Smooth muscle cell (in vitro differentiated cells): ENCODE data around the gene MEAK7. TPM values are rescaled to one million over a fixed set of nuclear protein-coding genes. Genes with fewer than 3 reads are reported as not detected.

Experiments used
- DNase-seq: peaks from one replicate; lab custom pipeline; 2025; ENCODE audit not compliant: unreplicated experiment; lab: John Stamatoyannopoulos, UW
- H2AFZ ChIP-seq: fragments of 200-600 bp; sonication (generic); 2 replicates; pipeline ENCODE4 v1.6.0; 2016; ENCODE audit warnings: antibody characterized with exemption, low read depth, mild to moderate bottlenecking
- H3F3A ChIP-seq: fragments of 200-600 bp; sonication (generic); 2 replicates; pipeline ENCODE4 v1.6.0; 2017; ENCODE audit warnings: antibody characterized with exemption, low read depth
- H3K27ac ChIP-seq: fragments of 200-600 bp; sonication (generic); 2 replicates; pipeline ENCODE4 v1.5.1; 2016; ENCODE audit warnings: low read depth, mild to moderate bottlenecking
- H3K27me3 ChIP-seq: fragments of 200-600 bp; sonication (generic); 2 replicates; pipeline ENCODE4 v1.6.1; 2016; ENCODE audit warnings: low read depth, mild to moderate bottlenecking
- H3K36me3 ChIP-seq: fragments of 200-600 bp; sonication (generic); 2 replicates; pipeline ENCODE4 v1.5.1; 2016; ENCODE audit warnings: low read depth
- H3K4me1 ChIP-seq: fragments of 200-600 bp; sonication (generic); 2 replicates; pipeline ENCODE4 v1.5.1; 2016; ENCODE audit warnings: low read depth
- H3K4me2 ChIP-seq: fragments of 200-600 bp; sonication (generic); 2 replicates; pipeline ENCODE4 v1.6.0; 2016; ENCODE audit warnings: mild to moderate bottlenecking
- H3K4me3 ChIP-seq: fragments of 200-600 bp; sonication (generic); 2 replicates; pipeline ENCODE4 v1.5.1; 2016; ENCODE audit warnings: mild to moderate bottlenecking
- H3K79me2 ChIP-seq: fragments of 200-600 bp; sonication (generic); 2 replicates; pipeline ENCODE4 v1.6.0; 2016; ENCODE audit warnings: low read depth, mild to moderate bottlenecking
- H3K9ac ChIP-seq: fragments of 200-600 bp; sonication (generic); 2 replicates; pipeline ENCODE4 v1.6.0; 2016; ENCODE audit warnings: low read depth
- H3K9me3 ChIP-seq: fragments of 200-600 bp; sonication (generic); replicated peaks from 2 replicates; pipeline ENCODE4 v1.5.1; 2016; ENCODE audit warnings: low read depth
- H4K20me1 ChIP-seq: fragments of 200-600 bp; sonication (generic); 2 replicates; pipeline ENCODE4 v1.6.0; 2016; ENCODE audit warnings: low read depth
- WGBS: methylation state at CpG from one replicate; pipeline ENCODE4 v1.1.7; 2016; ENCODE audit warnings: low lambda C conversion rate; 5-methylcytosine and 5-hydroxymethylcytosine counted together
- polyA plus RNA-seq: library from polyadenylated mRNA; unstranded; fragments of >200 nt; fragmentation: Nextera tagmentation; extraction: Ambion mirVana; gene quantifications from 2 replicates; pipeline ENCODE4 v1.2.1, GENCODE V29; 2016
- total RNA-seq: library from RNA; depleted of rRNA; stranded (reverse); fragments of >200 nt; gene quantifications from 2 replicates; pipeline ENCODE4 v1.2.3, GENCODE V29; 2014
- TF ChIP-seq, protein P1 (sequence below): fragments of 200-600 bp; sonication (generic); IDR thresholded peaks from 2 replicates; pipeline ENCODE4 v1.5.1; 2017; ENCODE audit warnings: borderline replicate concordance, mild to moderate bottlenecking, antibody characterized with exemption; ENCODE audit not compliant: insufficient read depth, poor library complexity, severe bottlenecking

Gene MEAK7
- total and polyA plus RNA-seq, 2 experiments from 2014 or later: 26.4 to 32.1 TPM

DNA sequence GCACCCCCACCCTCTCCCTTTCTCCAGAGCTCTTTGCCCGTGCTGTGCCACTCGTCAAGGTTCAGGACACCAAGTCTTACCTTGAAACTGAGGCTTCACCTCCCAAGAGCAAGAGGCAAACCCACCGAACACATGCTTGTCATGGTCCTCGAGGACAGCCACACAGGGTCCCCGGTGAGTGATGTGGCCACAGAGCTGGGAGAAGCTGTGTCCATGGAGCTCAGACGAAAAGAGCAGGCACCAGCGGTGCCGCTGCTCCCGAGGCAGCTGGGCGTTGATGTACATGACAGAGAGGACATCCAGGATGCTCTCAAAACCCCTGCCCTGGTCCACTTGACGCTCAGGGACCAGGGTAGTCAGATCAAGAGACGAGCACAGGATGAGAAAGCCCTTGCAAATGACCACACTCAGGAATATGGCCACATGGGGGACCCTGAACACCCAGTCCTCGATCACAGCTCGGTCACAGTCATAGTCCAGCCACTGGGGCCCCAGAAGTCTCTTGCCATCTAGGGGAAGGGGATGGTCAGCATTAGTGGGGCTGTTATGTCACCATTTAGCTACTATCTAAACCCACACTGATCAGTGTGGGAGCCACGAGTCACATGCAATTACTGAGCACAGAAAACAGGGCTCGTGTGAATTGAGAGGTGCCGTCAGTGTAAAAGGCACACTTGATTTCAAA is 17.8 kb downstream of the MEAK7 start:
- TF ChIP-seq, protein P1, sequence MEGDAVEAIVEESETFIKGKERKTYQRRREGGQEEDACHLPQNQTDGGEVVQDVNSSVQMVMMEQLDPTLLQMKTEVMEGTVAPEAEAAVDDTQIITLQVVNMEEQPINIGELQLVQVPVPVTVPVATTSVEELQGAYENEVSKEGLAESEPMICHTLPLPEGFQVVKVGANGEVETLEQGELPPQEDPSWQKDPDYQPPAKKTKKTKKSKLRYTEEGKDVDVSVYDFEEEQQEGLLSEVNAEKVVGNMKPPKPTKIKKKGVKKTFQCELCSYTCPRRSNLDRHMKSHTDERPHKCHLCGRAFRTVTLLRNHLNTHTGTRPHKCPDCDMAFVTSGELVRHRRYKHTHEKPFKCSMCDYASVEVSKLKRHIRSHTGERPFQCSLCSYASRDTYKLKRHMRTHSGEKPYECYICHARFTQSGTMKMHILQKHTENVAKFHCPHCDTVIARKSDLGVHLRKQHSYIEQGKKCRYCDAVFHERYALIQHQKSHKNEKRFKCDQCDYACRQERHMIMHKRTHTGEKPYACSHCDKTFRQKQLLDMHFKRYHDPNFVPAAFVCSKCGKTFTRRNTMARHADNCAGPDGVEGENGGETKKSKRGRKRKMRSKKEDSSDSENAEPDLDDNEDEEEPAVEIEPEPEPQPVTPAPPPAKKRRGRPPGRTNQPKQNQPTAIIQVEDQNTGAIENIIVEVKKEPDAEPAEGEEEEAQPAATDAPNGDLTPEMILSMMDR: no peak
- Histone ChIP-seq H4K20me1 (peaks cover 4% of the 10 kb centered on the region), H2AFZ (no peak overlapping the region), H3K9ac (no peak overlapping the region), H3K36me3 (peaks cover 14% of the 10 kb centered on the region), H3K4me2 (no peak overlapping the region), H3K4me1 (no peaks in the 10 kb centered on the region), H3K27ac (no peak overlapping the region), H3K27me3 (no peaks in the 10 kb centered on the region), H3K4me3 (no peak overlapping the region), H3K79me2 (no peaks in the 10 kb centered on the region), H3K9me3 (no peaks in the 10 kb centered on the region), H3F3A (no peaks in the 10 kb centered on the region)
- 93% methylated on average over 17 of the region's 17 CpGs for WGBS
- DNase-seq: no peak

DNA sequence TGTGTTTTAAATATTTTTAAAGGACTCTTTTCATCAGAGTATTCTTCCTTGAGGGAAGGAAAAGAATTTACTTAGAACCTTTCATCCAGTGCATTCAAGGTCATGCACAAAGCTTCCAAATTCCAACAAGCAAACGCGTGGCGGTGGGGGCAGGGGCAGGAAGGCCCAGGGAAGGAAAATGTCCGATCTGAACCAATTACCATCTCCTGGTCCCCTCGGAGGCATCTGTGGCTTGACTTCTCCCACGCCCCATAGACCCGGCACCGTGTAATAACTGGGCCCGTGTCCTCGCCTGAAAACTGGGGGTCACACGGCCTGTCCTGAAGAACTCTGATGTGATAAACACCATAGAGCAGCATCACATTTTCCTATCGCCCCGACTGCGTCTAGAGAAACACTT is 18.3 kb downstream of the MEAK7 start:
- TF ChIP-seq, protein P1: no peak
- no peak for DNase-seq
- Histone ChIP-seq H4K20me1 (peaks cover 4% of the 10 kb centered on the region), H3K9me3 (no peaks in the 10 kb centered on the region), H3K4me3 (no peak overlapping the region), H3K27ac (no peak overlapping the region), H3K4me2 (no peak overlapping the region), H3K4me1 (no peaks in the 10 kb centered on the region), H3K36me3 (peaks cover 14% of the 10 kb centered on the region), H3K9ac (no peak overlapping the region), H3K79me2 (no peaks in the 10 kb centered on the region), H3K27me3 (no peaks in the 10 kb centered on the region), H2AFZ (no peak overlapping the region), H3F3A (no peaks in the 10 kb centered on the region)
- WGBS: 90% methylated on average over 14 of the region's 14 CpGs

DNA sequence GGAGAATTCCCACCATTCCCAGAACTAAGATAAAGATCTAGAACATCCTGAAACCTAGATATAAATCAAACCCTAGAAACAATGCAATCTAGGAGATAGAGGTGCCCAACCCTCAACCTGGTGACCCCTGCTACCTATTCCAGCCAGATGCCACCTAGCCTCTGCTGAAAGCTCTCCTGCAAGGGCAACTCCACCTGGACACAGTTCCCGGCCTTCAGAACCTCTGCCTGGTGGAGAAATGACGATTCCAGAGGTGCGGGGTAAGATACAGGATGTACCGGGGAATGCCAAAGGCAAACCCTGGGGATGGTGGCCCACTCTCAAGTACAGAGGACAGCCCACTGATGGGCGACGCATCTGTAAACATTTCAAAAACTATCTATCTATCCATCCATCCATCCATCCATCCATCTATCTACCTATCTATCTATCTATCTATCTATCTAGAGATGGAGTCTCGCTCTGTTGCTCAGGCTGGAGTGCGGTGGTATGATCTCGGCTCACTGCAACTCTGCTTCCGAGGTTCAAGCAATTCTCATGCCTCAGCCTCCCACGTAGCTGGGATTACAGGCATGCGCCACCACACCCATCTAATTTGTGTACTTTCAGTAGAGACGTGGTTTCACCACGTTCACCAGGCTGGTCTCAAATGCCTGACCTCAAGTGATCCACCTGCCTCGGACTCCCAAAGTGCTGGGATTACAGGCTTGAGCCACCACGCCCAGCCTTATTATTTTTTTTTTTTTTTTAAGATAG is 19.0 kb downstream of the MEAK7 start:
- Histone ChIP-seq H3K4me1 (no peaks in the 10 kb centered on the region), H3K4me2 (no peak overlapping the region), H3K4me3 (no peak overlapping the region), H3K27ac (no peak overlapping the region), H3K79me2 (no peaks in the 10 kb centered on the region), H2AFZ (no peak overlapping the region), H3K27me3 (no peaks in the 10 kb centered on the region), H3K36me3 (peaks cover 14% of the 10 kb centered on the region), H3K9me3 (no peaks in the 10 kb centered on the region), H4K20me1 (peaks cover 4% of the 10 kb centered on the region), H3F3A (no peaks in the 10 kb centered on the region), H3K9ac (no peak overlapping the region)
- WGBS: 96% methylated on average over 16 of the region's 16 CpGs
- DNase-seq: no peak
- TF ChIP-seq, protein P1: no peak
